Stimulated activated naive CD8-positive, alpha-beta T cell treated with anti-CD3 and anti-CD28 coated beads, Interleukin-15, amount 100 ng/mL, for 72 hours (primary cell): ENCODE results near the gene ANO7.
A peak's percentile ranks its signal among the peaks of the same experiment; 100 is the strongest.

Source experiments
- ATAC-seq: fragments of 150-1000 bp; cut with Tn5 transposase; 2 replicates; pipeline ENCODE4 v1.10.0; 2021; ENCODE audit warnings: mild to moderate bottlenecking, moderate library complexity
- DNase-seq, 2 donors: peaks; one replicate each; pipeline ENCODE4 v3.0.0; 2021 to 2022
- H3K27ac Mint-ChIP-seq, 2 donors: one replicate each; pipeline ENCODE4 v1.8.0; 2022; ENCODE audit warnings: mild to moderate bottlenecking in 2 of 2, mixed read lengths in 2 of 2, moderate library complexity in 2 of 2
- H3K27me3 Mint-ChIP-seq: one replicate; pipeline ENCODE4 v1.8.0; 2022; ENCODE audit warnings: mixed read lengths
- H3K4me1 Mint-ChIP-seq: one replicate; pipeline ENCODE4 v1.8.0; 2022; ENCODE audit warnings: mild to moderate bottlenecking, mixed read lengths
- H3K4me3 Mint-ChIP-seq, 2 donors: one replicate each; pipeline ENCODE4 v1.8.0; 2022; ENCODE audit warnings: mild to moderate bottlenecking in 2 of 2, mixed read lengths in 2 of 2, moderate library complexity in 1 of 2
- H3K9me3 Mint-ChIP-seq, 2 donors: one replicate each; pipeline ENCODE4 v1.8.0; 2022; ENCODE audit warnings: mixed read lengths in 2 of 2

The ANO7 gene

GRCh38 chr2:241234066-241234790 is 45.8 kb downstream of the ANO7 start:
- ATAC-seq, result no peak
- no peak overlapping the region for H3K4me3 Mint-ChIP-seq
- no peaks in the 10 kb centered on the region for H3K27me3 Mint-ChIP-seq
- no peak for DNase-seq
- H3K27ac Mint-ChIP-seq, result peak overlapping the region in 1 of 2 donors; percentile 92
- no peaks in the 10 kb centered on the region for H3K4me1 Mint-ChIP-seq
- no peaks in the 10 kb centered on the region for H3K9me3 Mint-ChIP-seq

DNA sequence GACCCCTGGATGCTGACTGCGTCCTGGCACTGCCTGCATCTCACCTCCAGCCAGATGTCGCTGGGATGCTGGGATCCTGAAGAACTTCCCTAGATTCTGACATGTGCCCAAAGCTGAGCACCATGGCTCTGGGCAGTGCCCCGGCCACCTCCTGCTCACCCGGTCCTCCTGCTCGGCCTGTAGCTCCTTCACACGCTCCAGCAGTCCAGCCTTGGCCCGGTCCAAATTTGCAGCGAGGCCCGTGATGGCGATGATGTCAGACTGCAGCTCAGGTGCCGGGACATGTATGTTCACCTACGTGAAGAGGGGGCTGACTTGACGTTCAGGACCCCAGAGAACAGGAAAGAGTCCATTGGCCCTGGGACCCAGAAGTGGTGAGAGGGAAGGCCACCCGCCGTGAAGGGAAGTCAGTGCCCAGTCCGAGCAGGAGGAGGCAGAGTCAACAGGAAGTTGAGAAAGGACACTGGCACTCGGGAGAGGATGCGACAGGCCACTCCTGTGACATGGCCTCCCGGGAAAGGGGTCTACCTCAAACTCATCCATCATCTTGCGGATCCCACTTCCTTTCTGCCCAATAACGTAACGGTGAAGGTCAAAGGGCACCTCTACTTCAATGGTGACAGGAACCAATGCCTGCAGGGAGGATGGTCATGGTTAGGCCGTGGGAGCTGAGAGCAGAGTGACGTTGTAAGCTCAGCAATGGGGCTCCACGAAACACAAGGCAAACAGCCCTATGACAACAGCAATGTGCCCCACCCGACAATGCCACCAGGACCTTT is 46.7 kb downstream of the ANO7 start:
- H3K27me3 Mint-ChIP-seq, result no peaks in the 10 kb centered on the region
- no peak for ATAC-seq
- no peaks in the 10 kb centered on the region for H3K9me3 Mint-ChIP-seq
- no peaks in the 10 kb centered on the region for H3K4me1 Mint-ChIP-seq
- H3K27ac Mint-ChIP-seq, result no peak overlapping the region
- H3K4me3 Mint-ChIP-seq, result no peak overlapping the region
- DNase-seq, result no peak

- DNase-seq (no peak), ATAC-seq (no peak)
- Mint-ChIP-seq H3K27ac (no peak overlapping the region), H3K4me3 (no peak overlapping the region), H3K4me1 (no peaks in the 10 kb centered on the region), H3K27me3 (no peaks in the 10 kb centered on the region), H3K9me3 (no peaks in the 10 kb centered on the region)
Observed at GRCh38 chr2:241235859-241236593, 47.5 kb downstream of the ANO7 start.

- H3K27me3 Mint-ChIP-seq, result no peaks in the 10 kb centered on the region
Observed at GRCh38 chr2:241237047-241237446, 48.6 kb downstream of the ANO7 start.

DNA sequence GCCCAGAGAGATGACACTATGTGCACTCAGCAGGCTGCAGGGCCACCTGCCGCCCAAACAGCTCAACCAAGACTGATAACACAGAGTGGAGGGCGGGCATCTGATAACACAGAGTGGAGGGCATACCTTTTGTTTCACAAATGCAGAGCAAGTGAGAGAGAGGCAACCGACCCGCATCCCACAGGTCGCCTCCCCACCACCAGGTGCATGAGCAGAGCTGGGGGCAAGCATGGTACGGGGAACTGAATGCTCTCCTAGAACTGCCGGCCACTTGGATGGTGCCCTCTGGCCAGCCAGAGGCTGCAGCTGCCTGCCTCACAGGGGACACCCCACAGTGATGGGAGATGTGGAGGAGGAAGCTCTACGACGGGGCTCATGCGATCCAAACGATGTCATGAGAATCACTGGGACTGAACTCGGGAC is 49.5 kb downstream of the ANO7 start:
- Mint-ChIP-seq H3K4me1 (no peaks in the 10 kb centered on the region), H3K27me3 (no peaks in the 10 kb centered on the region), H3K27ac (no peak overlapping the region), H3K9me3 (no peaks in the 10 kb centered on the region), H3K4me3 (no peak overlapping the region)
- DNase-seq (no peak), ATAC-seq (no peak)

More at GRCh38 chr2:241237047-241237446, 48.6 kb downstream of the ANO7 start:
- DNase-seq (no peak), ATAC-seq (no peak)
- Mint-ChIP-seq H3K9me3 (no peaks in the 10 kb centered on the region), H3K4me1 (no peaks in the 10 kb centered on the region), H3K4me3 (no peak overlapping the region), H3K27ac (peak overlapping the region in 1 of 2 donors; percentile 45)

GRCh38 chr2:241238693-241239198 is 50.3 kb downstream of the ANO7 start:
- no peak for DNase-seq
- no peaks in the 10 kb centered on the region for H3K4me1 Mint-ChIP-seq
- ATAC-seq, result no peak
- no peak overlapping the region for H3K4me3 Mint-ChIP-seq
- no peaks in the 10 kb centered on the region for H3K9me3 Mint-ChIP-seq
- H3K27ac Mint-ChIP-seq, result no peak overlapping the region
- H3K27me3 Mint-ChIP-seq, result no peaks in the 10 kb centered on the region

- Mint-ChIP-seq H3K27ac (no peak overlapping the region), H3K4me1 (no peaks in the 10 kb centered on the region), H3K9me3 (no peaks in the 10 kb centered on the region), H3K4me3 (no peak overlapping the region), H3K27me3 (no peaks in the 10 kb centered on the region)
- DNase-seq, result no peak
- no peak for ATAC-seq
Observed at GRCh38 chr2:241239552-241240202, 51.2 kb downstream of the ANO7 start.

DNA sequence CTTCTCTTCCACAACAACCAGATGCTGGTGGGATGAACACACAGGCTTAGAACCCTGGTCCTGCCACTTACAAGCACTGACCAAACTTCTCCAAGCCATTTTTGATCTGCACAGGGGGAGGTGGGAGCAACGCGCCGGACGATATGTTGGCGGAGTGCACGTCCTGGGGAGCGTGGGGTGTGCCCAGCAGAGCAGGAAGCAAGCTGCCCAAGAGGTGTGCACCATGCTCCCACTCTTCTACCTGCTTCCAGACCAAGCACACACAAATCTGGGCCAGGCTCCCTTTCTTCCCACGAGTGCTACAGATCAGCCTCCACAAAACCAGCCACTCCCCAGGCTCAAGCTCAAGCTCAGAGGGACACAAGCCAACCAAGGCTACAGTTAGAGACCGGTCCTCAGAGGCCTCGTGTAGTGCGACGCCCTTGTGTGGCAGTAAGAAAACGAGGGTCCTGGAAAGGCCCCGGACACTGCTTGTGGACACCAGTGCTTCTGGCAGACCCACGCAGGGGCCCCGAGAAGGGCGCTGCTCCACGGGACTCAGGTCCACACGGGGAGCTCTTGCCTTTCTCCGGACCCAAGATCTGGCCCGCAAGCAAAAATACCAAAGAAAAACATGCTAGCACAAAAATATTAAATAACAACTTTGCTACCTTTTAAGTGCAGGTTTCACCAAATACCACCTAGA is 52.0 kb downstream of the ANO7 start:
- no peak for ATAC-seq
- no peak overlapping the region for H3K4me3 Mint-ChIP-seq
- H3K4me1 Mint-ChIP-seq, result no peaks in the 10 kb centered on the region
- H3K9me3 Mint-ChIP-seq, result no peaks in the 10 kb centered on the region
- H3K27me3 Mint-ChIP-seq, result no peaks in the 10 kb centered on the region
- peak overlapping the region in 1 of 2 donors; percentile 73 for H3K27ac Mint-ChIP-seq
- DNase-seq, result no peak

- H3K27me3 Mint-ChIP-seq, result no peaks in the 10 kb centered on the region
- H3K4me1 Mint-ChIP-seq, result no peaks in the 10 kb centered on the region
- ATAC-seq (no peak), DNase-seq (no peak)
- no peak overlapping the region for H3K4me3 Mint-ChIP-seq
- H3K9me3 Mint-ChIP-seq, result no peaks in the 10 kb centered on the region
- H3K27ac Mint-ChIP-seq, result no peak overlapping the region
Observed at GRCh38 chr2:241241669-241242068, 53.2 kb downstream of the ANO7 start.

DNA sequence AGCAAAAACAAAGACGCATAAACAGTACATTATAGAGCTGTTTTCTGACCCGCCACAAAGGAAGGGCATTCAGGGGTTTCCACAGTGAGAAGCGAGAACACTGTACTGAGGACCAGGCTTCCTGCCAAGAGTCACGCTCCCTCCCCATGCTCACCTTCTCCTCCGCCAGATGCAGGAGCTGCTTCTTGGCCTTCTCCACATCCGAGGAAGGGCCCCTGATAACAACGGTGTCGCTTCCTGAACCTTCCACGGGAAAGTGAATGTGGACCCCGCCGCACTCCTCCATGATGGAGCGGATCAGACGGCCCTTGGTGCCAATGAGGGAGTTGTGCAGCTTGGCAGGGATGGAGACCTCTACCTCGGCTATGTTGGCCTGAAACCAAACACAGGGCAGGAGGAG is 53.8 kb downstream of the ANO7 start:
- DNase-seq (no peak), ATAC-seq (no peak)
- no peak overlapping the region for H3K27ac Mint-ChIP-seq
- no peaks in the 10 kb centered on the region for H3K27me3 Mint-ChIP-seq
- no peaks in the 10 kb centered on the region for H3K4me1 Mint-ChIP-seq
- no peak overlapping the region for H3K4me3 Mint-ChIP-seq
- no peaks in the 10 kb centered on the region for H3K9me3 Mint-ChIP-seq

DNA sequence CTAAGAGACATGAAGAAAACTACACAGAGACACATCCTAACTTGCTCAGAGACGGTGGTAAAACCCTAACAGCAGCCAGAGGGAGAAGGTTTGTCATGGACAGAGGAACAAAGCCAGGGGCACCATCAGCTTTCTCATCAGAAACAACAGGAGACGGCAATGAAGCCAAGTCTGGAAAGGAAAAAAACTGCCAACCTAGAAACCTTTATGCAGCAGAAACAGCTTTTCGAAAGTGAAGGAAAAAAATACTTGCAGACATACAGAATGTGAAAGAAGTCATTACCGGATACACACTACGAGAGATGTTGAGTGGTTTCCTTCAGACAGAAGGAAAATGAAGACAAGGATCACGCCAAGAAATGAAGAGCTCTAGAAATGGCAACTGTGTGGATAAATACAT is 55.9 kb downstream of the ANO7 start:
- no peaks in the 10 kb centered on the region for H3K27me3 Mint-ChIP-seq
- no peaks in the 10 kb centered on the region for H3K4me1 Mint-ChIP-seq
- DNase-seq (no peak), ATAC-seq (no peak)
- peak overlapping the region in 1 of 2 donors; percentile 27 for H3K27ac Mint-ChIP-seq
- no peaks in the 10 kb centered on the region for H3K9me3 Mint-ChIP-seq
- no peak overlapping the region for H3K4me3 Mint-ChIP-seq

- H3K27me3 Mint-ChIP-seq, result no peaks in the 10 kb centered on the region
- H3K4me1 Mint-ChIP-seq, result no peaks in the 10 kb centered on the region
- no peak overlapping the region for H3K27ac Mint-ChIP-seq
- ATAC-seq (no peak), DNase-seq (no peak)
- no peaks in the 10 kb centered on the region for H3K9me3 Mint-ChIP-seq
- no peak overlapping the region for H3K4me3 Mint-ChIP-seq
Observed at GRCh38 chr2:241248289-241248688, 59.8 kb downstream of the ANO7 start.

DNA sequence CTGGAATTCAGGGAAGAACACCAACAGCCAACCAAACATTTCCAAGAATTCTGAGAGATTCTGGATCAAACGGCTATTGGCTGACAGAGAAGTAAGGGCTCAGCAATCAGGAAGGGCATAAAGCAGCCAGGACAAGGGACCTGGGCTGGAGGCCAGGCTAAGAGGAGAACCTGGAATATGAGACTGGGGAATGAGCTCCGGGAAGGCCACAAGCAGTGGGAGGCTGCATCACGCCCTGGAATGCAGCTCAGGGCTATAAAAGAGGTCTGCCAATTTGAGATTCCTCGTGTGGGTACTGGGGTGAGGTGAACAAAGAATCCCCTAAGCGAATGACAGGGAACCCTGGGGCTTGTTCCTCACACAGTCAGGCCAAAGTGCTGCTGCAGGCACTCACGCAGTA is 60.4 kb downstream of the ANO7 start:
- Mint-ChIP-seq H3K9me3 (no peaks in the 10 kb centered on the region), H3K4me3 (no peak overlapping the region), H3K27me3 (no peaks in the 10 kb centered on the region), H3K4me1 (no peaks in the 10 kb centered on the region), H3K27ac (no peak overlapping the region)
- DNase-seq (no peak), ATAC-seq (no peak)

DNA sequence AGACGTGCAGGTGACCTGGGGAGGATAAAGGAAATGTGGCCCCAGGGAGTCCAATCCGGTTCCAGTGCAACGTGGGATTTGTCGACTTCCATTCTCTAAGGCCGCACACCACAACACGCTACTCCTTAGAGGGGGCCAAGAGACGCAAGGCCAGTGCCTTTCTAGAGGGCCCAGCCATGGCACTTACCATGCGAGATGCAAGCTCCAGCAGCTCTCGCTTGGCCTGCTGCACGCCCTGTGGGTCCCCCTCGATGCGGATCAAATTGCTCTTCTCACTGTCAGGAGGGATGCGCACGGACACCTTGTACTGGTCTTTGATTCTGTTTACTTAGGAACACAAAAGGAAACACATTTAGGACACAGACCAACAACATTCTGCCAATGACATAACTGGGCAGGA is 61.2 kb downstream of the ANO7 start:
- Mint-ChIP-seq H3K27me3 (no peaks in the 10 kb centered on the region), H3K4me1 (no peaks in the 10 kb centered on the region), H3K4me3 (no peak overlapping the region), H3K9me3 (no peaks in the 10 kb centered on the region), H3K27ac (no peak overlapping the region)
- DNase-seq (no peak), ATAC-seq (no peak)
